ENCODE results near the gene KSR2.

DNA sequence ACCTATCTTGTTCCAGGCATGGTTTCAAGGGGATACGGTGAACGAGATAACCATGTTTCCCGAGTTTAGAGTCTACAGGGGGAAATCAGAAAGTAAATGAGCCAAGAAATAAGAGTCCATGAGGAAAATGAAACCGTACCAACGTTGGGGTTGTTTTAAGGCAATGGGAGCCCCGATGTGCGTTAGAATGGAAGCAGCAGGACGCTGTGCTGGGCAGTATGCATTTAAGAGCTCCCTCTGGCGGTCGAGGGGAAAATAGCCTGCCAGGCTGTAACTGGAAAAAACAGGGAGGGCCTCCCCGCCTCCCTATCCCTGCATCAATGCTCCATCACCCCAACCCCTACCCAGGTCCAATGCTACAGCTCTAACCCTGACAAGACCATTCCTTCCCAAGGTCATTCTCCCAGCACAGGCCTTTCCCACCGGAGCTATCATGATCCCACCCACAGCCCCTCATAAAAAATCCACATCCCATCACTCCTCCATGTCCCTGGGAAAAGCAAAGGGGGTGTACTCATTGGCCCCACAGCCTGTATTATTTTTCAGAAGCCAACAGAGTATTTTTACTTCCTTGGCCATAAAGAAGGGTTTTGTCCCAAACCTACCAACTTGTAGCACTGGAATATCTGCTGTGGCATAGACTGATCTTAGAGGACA lies 381.0 kb downstream of the KSR2 start:
- TF ChIP-seq SUZ12 (IDR thresholded peaks at IDR 0.05; ENCODE audit: extremely low read depth, insufficient read depth, insufficient read length) (no peak), YY1 (IDR thresholded peaks at IDR 0.05; ENCODE audit: insufficient read depth, insufficient read length) (no peak), ZNF274 (IDR thresholded peaks at IDR 0.05; ENCODE audit: low read depth, low read length) (no peak)
